Measurements from ENCODE around the gene IVD. TPM values are rescaled to one million over a fixed set of nuclear protein-coding genes. Genes with fewer than 3 reads are reported as not detected.

IVD gene
- total RNA-seq, 2 donors from 2014 or later = 74.1 to 86.1 TPM

DNA sequence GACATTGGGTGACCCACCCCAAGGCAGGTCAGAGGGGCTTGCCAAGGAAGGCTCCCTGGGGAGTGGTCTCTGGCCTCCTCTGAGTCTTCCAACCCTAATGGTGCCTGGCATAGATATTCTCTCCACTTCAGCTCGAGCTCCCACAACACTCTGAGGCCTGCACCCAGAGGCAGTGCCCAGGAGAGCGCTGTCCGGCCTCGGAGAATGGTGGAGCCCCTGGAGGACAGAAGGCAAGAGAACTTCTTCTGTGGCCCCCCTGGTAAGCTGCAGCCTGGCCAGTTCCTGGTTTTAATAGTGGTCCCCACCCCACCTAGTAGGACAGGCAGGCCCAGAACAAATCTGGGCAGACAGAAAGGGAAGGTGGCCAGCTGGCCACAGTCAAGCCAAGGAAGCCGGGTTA, 40.6 kb upstream of the IVD start:
- Histone ChIP-seq H3K4me1 (peaks cover 9% of the 10 kb centered on the region), H3K36me3 (no peaks in the 10 kb centered on the region), H3K9me3 (no peaks in the 10 kb centered on the region), H3K9ac (ENCODE audit: low read depth in 2 of 2, low read length in 2 of 2) (no peak overlapping the region), H3K27me3 (no peaks in the 10 kb centered on the region), H3K4me3 (no peak overlapping the region), H3K27ac (no peak overlapping the region)
- DNase-seq = no peak
- TF ChIP-seq CTCF (IDR thresholded peaks at IDR 0.05) = no peak
- intact Hi-C loops (cut with DNase I) = loop anchor here (5.0 kb wide), 1 partner anchor 43 kb away; the partner anchor contains the start of gene INAFM2

- H3K27me3 ChIP-seq = no peaks in the 10 kb centered on the region
- no peak for TF ChIP-seq CTCF (IDR thresholded peaks at IDR 0.05)
- no peak overlapping the region for H3K27ac ChIP-seq
- peaks cover 9% of the 10 kb centered on the region for H3K4me1 ChIP-seq
- H3K9ac ChIP-seq (ENCODE audit: low read depth in 2 of 2, low read length in 2 of 2) = no peak overlapping the region
- intact Hi-C loops (cut with DNase I) = loop anchor here (5.0 kb wide), 1 partner anchor 44 kb away; the partner anchor contains the start of gene INAFM2
- H3K36me3 ChIP-seq = no peaks in the 10 kb centered on the region
- H3K4me3 ChIP-seq = no peak overlapping the region
- H3K9me3 ChIP-seq = no peaks in the 10 kb centered on the region
- no peak for DNase-seq
Observed at GRCh38 chr15:40365624-40366456, 39.8 kb upstream of the IVD start.

GRCh38 chr15:40366457-40367370, 38.9 kb upstream of the IVD start:
- Histone ChIP-seq H3K9me3 (no peaks in the 10 kb centered on the region), H3K4me1 (peaks cover 9% of the 10 kb centered on the region), H3K4me3 (no peak overlapping the region), H3K9ac (ENCODE audit: low read depth in 2 of 2, low read length in 2 of 2) (peak overlapping the region in 1 of 2 donors; percentile 55), H3K36me3 (no peaks in the 10 kb centered on the region), H3K27me3 (no peaks in the 10 kb centered on the region), H3K27ac (no peak overlapping the region)
- no peak for DNase-seq
- TF ChIP-seq CTCF (IDR thresholded peaks at IDR 0.05) = no peak
- intact Hi-C loops (cut with DNase I) = loop anchor here (5.0 kb wide), 1 partner anchor 44 kb away; the partner anchor contains the start of gene INAFM2

- H3K9me3 ChIP-seq = no peaks in the 10 kb centered on the region
- TF ChIP-seq CTCF (IDR thresholded peaks at IDR 0.05) = no peak
- H3K4me1 ChIP-seq = peaks cover 9% of the 10 kb centered on the region
- H3K27ac ChIP-seq = peak overlapping the region; percentile 44
- no peaks in the 10 kb centered on the region for H3K36me3 ChIP-seq
- intact Hi-C loops (cut with DNase I) = loop anchor here (5.0 kb wide), 1 partner anchor 45 kb away; the partner anchor contains the start of gene INAFM2
- no peak overlapping the region for H3K4me3 ChIP-seq
- peak overlapping the region; percentile 55 to 62 for H3K9ac ChIP-seq (ENCODE audit: low read depth in 2 of 2, low read length in 2 of 2)
- no peak for DNase-seq
- H3K27me3 ChIP-seq = no peaks in the 10 kb centered on the region
Observed at GRCh38 chr15:40367371-40367685, 38.3 kb upstream of the IVD start.
